Activated CD4-positive, alpha-beta T cell treated with anti-CD3 and anti-CD28 coated beads for 1 hour (primary cell): ENCODE data around the gene CRLF3.
"Not testable (repeated sequence)": the region's sequence is repeated elsewhere in the genome, so short reads cannot be mapped to it uniquely, and the experiment has no call there.

Experiments
- DNase-seq: peaks from one replicate; pipeline ENCODE4 v3.0.0-alpha.2; 2020

The CRLF3 gene, protein sequence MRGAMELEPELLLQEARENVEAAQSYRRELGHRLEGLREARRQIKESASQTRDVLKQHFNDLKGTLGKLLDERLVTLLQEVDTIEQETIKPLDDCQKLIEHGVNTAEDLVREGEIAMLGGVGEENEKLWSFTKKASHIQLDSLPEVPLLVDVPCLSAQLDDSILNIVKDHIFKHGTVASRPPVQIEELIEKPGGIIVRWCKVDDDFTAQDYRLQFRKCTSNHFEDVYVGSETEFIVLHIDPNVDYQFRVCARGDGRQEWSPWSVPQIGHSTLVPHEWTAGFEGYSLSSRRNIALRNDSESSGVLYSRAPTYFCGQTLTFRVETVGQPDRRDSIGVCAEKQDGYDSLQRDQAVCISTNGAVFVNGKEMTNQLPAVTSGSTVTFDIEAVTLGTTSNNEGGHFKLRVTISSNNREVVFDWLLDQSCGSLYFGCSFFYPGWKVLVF

DNA sequence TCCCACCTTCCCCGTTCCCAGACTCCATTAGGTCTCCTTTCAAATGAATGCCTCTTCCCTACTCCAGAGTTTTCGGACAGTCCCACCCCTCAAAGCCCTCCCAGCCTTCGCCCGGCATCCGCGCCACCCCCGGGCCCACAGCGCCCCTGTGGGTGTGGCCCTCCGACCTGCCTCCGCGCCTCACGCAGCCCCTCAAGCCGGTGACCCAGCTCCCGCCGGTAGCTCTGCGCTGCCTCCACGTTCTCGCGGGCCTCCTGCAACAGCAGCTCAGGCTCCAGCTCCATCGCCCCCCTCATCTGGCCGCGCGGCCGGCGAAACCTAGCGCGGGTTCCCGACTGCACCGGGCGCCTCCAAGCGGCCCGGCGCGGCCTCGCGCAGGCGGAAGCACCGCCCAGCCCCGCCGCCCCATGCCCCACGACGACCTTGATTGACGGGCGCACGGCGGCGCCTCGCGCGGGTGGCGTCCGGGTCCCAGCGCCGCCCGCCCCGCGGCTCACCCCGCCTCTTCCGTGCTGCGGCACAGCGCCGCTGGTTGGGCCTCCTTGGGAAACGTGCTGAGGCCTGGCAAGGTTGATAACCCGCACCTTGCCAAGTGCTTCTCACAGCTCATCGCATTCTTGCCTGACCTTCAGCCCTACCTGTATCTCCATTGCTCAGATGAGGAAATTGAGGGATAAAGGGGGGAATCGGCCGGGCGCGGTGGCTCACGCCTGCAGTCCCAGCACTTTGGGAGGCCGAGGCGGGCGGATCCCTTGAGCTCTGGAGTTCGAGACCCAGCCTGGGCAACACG is at the start of gene CRLF3:
CRLF3 (minus strand) TSS at position 337 of the 790 bp plus-strand sequence; CDS start at position 296, 41 bp downstream.
- DNase-seq, result peak; percentile 87

- DNase-seq, result no peak
Observed at GRCh38 chr17:30869005-30869404, 44.5 kb upstream of the CRLF3 start.

DNA sequence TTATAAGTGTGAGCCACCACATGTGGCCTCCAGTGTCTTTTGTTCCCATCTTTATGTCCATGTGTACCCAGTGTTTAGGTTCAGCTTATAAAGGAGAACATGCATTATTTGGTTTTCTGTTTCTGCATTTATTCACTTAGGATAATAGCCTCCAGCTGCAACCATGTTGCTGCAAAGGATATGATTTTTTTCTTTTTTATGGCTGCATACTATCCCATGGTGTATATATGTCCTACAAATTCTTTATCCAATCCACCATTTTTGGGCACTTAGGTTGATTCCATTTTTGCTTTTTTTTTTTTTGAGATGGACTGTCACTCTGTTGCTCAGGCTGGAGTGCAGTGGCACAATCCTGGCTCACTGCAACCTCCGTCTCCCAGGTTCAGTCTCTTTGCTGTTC is 40.1 kb upstream of the CRLF3 start:
- DNase-seq, result no peak

- DNase-seq, result no peak
Observed at GRCh38 chr17:30858556-30859250, 34.2 kb upstream of the CRLF3 start.

GRCh38 chr17:30854146-30854545 is 29.7 kb upstream of the CRLF3 start:
- no peak for DNase-seq

- DNase-seq, result no peak
Observed at GRCh38 chr17:30848021-30848420, 23.5 kb upstream of the CRLF3 start.

GRCh38 chr17:30840771-30841170 is 16.3 kb upstream of the CRLF3 start:
- DNase-seq, result no peak

DNA sequence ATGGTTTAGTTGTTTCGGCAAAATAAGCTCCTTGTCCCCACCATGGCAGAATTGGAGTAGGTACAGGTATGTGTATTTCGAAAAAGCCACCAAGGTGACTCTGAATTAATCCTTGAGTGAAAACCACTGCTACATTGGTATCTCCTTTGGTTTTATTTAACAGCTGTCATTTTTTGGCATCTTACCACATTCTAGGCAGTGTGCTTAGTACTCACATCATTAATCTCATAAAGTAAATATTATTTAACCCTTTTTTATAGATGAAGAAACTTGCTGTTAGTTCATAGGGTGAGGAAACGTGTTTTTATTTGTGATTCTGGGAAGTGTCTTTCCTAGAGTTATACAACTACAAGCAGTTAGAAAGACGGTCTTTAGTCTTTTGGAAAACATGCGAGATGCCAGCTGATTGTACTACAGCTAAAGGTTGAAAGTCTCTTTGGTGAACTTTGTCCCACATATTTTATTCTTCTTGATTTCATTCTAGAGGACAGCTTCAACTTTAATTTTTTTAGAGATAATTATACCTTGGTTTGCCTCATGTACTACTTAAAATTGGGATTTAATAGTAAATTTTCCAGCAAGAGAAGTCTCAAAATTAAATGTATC is 13.8 kb upstream of the CRLF3 start:
- no peak for DNase-seq

GRCh38 chr17:30832438-30833124 is 8.1 kb upstream of the CRLF3 start:
- no peak for DNase-seq

DNA sequence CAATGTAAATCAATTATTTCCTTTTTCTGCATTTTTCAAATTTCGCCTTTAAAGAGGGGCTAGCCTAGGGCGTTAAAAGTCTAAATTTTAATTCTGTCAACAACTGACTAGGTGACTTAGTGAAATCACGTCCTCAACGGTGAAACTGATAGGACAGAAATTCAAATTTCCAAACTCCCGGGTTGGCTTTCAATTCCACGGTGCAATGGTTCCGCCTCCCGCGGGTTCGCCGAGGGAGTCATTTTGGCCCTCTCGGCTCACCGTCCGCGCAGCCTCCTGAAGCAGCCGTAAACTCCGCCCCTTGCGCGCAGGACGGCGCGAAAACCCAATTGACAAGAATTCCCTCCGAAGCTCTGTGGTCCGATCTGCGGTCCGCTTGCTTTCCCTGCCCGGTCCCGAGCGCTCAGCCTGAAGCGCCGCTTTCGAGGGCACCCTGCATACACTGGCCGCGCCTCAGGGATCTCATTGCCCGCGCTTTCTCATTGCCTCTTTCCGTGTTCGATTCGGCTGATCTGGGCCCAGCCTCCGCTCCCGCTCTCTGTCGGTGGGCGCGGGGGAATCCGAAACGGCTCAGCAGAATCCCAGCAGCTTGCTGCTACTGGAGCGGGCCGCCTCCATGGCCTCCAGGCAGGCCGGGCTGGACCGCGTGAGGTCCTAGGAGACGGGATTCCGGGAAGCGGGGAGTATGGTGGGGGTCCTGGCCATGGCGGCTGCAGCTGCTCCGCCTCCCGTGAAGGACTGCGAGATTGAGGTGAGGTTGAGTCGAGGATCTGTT is 7.4 kb upstream of the CRLF3 start, which contains the start of gene ATAD5:
ATAD5 (plus strand) TSS at position 304 of the 775 bp plus-strand sequence; CDS start at position 686, 382 bp downstream.
- DNase-seq, result peak; percentile 78

DNA sequence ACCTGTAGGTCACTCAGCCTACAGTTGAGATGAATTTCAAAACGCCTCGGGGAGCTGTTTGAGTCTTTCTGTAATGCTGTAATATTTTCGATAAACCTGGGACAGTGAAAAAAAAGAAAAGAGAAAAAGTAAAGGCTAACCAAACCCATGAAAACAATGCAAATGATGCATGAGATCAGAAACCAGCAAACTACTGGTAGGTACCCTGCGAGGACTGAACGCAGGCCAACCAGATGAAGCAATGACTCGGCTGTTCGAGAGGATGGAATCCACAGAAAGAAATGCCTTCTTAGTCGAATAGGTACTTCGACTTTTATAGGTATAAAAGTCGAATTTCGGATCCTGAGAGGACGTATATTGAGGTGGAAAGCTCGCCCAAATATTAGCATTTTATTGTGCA is 6.8 kb upstream of the CRLF3 start:
- no peak for DNase-seq

DNA sequence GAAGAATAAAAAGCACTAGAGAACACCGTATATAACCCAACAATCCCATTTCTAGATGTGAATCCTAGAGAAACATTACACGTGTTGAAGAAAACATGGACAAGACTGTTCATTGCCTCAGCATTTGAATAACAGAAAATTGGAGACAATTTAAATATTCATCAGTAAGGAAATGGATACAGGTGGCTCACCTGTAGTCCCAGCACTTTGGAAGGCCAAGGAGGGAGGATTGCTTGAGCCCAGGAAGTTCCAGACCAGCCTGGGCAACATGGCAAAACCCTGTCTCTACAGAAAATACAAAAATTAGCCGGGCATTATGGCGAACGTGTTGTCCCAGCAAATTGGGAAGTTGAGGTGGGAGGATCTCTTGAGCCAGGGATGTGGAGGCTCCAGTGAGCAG is 4.5 kb upstream of the CRLF3 start:
- DNase-seq, result no peak

- DNase-seq, result no peak
Observed at GRCh38 chr17:30827082-30827481, 2.6 kb upstream of the CRLF3 start.

GRCh38 chr17:30824002-30824355 is 513 bp downstream of the CRLF3 start:
- DNase-seq, result no peak

- no peak for DNase-seq
Observed at GRCh38 chr17:30823421-30823820, 1.1 kb downstream of the CRLF3 start.

GRCh38 chr17:30822919-30823318 is 1.6 kb downstream of the CRLF3 start:
- not testable (repeated sequence) for DNase-seq

DNA sequence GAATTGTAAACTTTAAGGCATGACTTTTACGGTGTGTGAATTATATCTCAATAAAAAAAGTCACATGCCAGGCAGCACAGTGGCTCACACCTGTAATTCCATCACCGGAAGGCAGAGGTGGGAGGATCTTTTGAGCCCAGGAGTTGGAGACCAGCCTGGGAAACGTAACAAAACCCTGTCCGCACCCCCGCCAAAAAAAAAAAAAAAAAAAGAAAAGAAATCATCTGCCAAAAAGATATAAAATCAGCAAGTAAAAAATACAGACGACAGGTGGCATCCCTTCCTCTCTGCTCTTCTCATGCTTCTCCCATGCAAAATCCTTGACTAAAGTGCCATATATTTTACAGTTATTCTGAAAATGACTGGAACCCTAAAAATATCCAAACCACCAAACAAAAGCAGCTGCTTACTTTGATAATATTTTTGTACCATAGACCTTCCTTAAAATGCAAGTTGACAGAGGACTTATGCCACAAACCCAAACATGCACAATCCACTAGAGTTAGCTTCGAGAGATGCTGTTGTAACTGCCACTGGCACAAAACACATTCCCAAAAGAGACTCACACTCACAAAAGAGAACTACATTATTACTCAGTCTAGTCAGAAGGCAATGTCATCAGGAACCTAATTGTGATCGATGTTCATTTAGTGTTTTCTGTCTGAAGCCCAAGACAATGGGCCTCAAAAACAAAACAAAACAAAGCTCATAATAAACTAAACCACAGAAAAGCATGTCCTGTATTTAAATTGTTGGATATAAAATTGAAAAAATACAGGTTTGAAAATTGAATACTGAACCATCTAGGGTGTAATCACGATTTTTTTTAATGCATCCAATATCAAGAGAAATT is 2.4 kb downstream of the CRLF3 start:
- no peak for DNase-seq

DNA sequence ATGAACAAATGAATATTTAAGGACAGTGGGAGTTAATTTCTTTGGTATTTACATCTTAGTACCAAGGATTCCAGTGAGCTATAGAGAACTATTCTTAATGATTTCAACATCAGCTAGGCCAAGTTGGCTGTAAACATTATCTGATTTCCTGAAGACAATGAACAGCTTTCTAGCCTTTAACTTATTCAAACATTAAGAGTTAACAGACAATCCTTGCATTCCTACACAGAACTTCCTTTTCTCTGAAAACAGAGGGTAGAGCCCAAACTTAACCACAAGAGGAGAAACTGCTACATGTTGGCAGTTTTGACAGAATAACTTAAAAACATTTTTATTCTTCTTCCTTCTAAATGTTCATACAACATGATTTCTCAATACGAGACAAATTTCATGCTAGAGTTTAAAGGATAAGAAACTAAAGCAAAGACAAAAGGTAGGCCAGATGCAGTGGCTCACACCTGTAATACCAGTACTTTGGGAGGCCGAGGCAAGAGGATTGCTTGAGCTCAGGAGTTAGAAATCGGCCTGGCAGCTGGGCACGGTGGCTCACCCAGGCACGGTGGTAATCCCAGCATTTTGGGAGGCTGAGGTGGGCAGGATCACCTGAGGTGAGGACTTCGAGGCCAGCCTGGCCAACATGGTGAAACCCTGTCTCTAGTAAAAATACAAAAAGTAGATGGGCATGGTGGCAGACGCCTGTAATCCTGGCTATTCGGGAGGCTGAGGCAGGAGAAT is 4.4 kb downstream of the CRLF3 start:
- DNase-seq, result no peak

- DNase-seq, result no peak
Observed at GRCh38 chr17:30816165-30816564, 8.3 kb downstream of the CRLF3 start.

DNA sequence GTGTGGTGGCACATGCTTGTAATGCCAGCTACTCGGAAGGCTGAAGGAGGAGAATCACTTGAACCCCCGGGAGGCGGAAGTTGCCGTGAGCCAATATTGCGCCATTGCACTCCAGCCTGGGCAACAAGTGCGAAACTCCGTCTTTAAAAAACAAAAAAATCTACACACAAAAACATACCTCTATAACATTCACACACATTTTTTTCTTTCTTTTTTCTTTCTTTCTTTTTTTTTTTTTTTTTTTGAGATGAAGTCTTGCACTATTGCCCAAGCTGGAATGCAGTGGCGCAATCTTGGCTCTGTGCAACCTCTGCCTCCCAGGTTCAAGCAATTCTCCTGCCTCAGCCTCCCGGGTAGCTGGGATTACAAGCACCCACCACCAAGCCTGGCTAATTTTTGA is 9.6 kb downstream of the CRLF3 start:
- DNase-seq, result not testable (repeated sequence)
